Stimulated activated CD4-positive, alpha-beta T cell treated with anti-CD3 and anti-CD28 coated beads, Interleukin-15, amount 100 ng/mL, for 1 hour (primary cell): ENCODE data around the gene RHCE.
"Not testable (repeated sequence)": the region's sequence is repeated elsewhere in the genome, so short reads cannot be mapped to it uniquely, and the experiment has no call there.

Source experiments
- DNase-seq, 2 donors: peaks; one replicate each; pipeline ENCODE4 v3.0.0-alpha.2; 2020; ENCODE audit warnings: low read depth in 1 of 2, low spot score in 1 of 2

Gene RHCE

GRCh38 chr1:25402947-25403803, 17.4 kb downstream of the RHCE start:
- DNase-seq, result not testable (repeated sequence)

GRCh38 chr1:25398079-25398478, 22.5 kb downstream of the RHCE start:
- DNase-seq, result not testable (repeated sequence)

- DNase-seq, result not testable (repeated sequence)
Measured at GRCh38 chr1:25397549-25397948, 23.1 kb downstream of the RHCE start.

- no peak for DNase-seq
Measured at GRCh38 chr1:25392841-25393240, 27.8 kb downstream of the RHCE start.

- DNase-seq, result not testable (repeated sequence)
Measured at GRCh38 chr1:25389721-25390120, 30.9 kb downstream of the RHCE start.

- DNase-seq, result not testable (repeated sequence)
Measured at GRCh38 chr1:25388691-25389090, 31.9 kb downstream of the RHCE start.

GRCh38 chr1:25387096-25387495, 33.5 kb downstream of the RHCE start:
- not testable (repeated sequence) for DNase-seq

GRCh38 chr1:25383875-25384274, 36.8 kb downstream of the RHCE start:
- not testable (repeated sequence) for DNase-seq

GRCh38 chr1:25383090-25383489, 37.5 kb downstream of the RHCE start:
- DNase-seq, result not testable (repeated sequence)

- DNase-seq, result not testable (repeated sequence)
Measured at GRCh38 chr1:25382543-25382942, 38.1 kb downstream of the RHCE start.

- DNase-seq, result not testable (repeated sequence)
Measured at GRCh38 chr1:25378367-25378766, 42.3 kb downstream of the RHCE start.

GRCh38 chr1:25371757-25372156, 48.9 kb downstream of the RHCE start:
- not testable (repeated sequence) for DNase-seq

- not testable (repeated sequence) for DNase-seq
Measured at GRCh38 chr1:25369691-25370271, 50.8 kb downstream of the RHCE start.

- no peak for DNase-seq
Measured at GRCh38 chr1:25369241-25369640, 51.4 kb downstream of the RHCE start.

GRCh38 chr1:25362634-25363559, 57.7 kb downstream of the RHCE start:
- DNase-seq, result not testable (repeated sequence)

- DNase-seq, result no peak
Measured at GRCh38 chr1:25361901-25362300, 58.7 kb downstream of the RHCE start.

GRCh38 chr1:25360596-25361581, 59.7 kb downstream of the RHCE start:
- no peak for DNase-seq

- DNase-seq, result no peak
Measured at GRCh38 chr1:25356848-25357247, 63.8 kb downstream of the RHCE start.

GRCh38 chr1:25356441-25356840, 64.2 kb downstream of the RHCE start:
- DNase-seq, result no peak

- no peak for DNase-seq
Measured at GRCh38 chr1:25355841-25356395, 64.7 kb downstream of the RHCE start.
